HG03139 (cell line): ENCODE data around the gene PEX12.
"Not testable (repeated sequence)": the region's sequence is repeated elsewhere in the genome, so short reads cannot be mapped to it uniquely, and the experiment has no call there.

ENCODE experiments used
- ATAC-seq: cut with Tn5 transposase; IDR thresholded peaks from one replicate; pipeline ENCODE4 v1.9.1; 2021; ENCODE audit not compliant: unreplicated experiment

PEX12 gene

DNA sequence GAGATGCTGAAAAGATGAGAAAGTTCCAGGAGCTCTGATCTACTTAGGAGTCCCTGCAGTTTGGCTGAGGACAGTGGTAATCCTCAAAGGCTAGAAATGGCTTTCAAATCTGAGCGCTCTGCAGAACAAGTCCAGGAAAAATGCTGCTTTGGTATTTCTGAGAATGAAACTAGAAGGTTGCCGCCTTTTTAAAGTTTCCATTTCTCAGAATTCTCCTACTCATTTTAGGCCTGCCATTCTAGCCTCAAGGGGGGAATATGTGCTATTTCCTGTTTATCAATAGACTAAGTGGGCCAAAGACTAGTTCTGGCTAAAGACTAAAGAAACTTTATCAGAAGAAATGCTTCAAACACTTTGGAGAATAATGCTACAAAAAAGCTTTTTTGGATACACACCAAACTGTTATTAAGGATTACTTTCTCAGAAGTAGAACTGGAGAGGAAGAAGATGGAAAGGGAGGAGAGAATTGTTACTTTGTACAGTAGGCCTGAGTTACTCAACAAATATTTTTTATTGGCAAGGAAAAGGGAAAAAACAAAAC, 40.7 kb downstream of the PEX12 start, which contains the start of gene SLFN12L:
SLFN12L (minus strand) TSS at position 78 of the 541 bp plus-strand sequence. CDS start 15,314 bp downstream, outside the sequence.
- ATAC-seq = no peak

DNA sequence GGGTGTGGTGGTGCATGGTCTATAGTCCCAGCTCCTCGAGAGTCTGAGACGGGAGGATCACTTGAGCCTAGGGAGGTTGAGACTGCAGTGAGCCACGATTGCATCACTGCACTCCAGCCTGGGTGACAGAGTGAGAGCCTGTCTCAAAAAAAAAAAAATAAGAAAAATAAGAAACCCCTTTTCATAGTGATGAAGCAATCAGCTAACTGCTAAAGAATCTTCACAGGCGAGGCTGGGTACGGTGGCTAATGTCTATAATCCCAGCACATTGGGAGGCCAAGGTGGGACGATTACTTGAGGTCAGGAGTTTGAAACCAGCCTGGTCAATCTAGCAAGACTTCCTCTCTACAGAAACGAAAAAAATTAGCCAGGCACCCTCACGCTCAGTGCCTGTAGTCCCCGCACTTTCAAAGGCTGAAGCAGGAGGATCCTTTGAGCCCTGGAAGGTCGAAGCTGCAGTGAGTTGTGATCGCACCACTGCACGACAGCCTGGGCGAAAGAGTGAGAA, 41.7 kb downstream of the PEX12 start:
- ATAC-seq = no peak

DNA sequence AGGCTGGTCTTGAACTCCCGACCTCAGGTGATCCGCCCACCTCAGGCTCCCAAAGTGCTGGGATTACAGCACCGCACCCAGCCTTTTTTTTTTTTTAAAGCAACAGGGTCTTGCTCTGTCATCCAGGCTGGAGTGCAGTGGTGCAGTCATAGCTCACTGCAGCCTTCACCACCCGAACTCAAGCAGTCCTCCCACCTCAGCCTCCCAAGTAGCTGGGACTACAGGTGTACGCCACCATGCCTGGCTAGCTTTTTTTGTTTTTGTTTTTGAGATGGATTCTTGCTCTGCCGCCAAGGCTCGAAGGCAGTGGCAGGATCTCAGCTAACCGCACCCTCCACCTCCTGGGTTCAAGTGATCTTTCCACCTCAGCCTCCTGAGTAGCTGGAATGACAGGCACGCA, 43.0 kb downstream of the PEX12 start:
- ATAC-seq = not testable (repeated sequence)

DNA sequence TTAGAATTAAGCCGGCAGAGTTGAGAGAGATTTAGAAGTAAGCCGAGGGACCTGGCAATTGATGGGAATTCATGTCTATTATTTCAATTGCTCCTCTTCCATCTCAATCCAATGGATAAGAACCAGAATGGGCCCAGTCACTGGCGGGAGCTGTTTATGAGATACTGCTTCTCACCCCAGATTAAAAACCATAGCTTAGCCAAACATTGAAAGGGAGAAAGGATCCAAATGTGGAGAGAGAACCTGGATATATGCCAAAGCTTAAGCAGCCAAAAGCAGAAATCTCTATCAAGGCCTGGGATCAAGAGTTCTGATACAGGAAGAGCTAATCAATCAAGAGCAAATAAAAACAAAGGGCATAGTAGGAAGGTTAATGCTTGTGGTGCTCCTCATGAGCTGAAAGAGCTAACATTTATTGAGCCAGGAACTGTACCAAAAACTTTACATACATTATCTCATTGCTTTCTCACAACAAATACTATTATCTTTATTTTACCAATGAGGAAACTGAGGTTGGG, 43.7 kb downstream of the PEX12 start:
- no peak for ATAC-seq

DNA sequence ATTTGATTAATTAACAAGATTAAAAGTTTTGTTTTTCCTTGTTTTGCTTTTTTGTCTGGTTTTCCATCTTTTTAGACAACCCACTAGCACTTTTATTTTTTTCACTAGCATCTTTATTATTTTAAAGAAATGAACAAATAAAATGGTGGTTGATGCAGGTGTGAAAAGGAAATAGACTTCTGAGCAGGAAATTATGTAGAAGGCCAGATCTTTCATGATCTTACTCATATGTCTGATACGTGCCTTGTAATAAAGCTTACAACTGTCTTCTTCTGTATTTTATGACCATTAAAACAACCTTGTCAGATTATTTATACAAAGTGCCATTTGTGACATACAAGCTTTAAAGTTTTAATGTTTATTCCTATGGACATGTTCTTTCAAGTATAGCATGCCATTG, 47.2 kb downstream of the PEX12 start:
- ATAC-seq = no peak

DNA sequence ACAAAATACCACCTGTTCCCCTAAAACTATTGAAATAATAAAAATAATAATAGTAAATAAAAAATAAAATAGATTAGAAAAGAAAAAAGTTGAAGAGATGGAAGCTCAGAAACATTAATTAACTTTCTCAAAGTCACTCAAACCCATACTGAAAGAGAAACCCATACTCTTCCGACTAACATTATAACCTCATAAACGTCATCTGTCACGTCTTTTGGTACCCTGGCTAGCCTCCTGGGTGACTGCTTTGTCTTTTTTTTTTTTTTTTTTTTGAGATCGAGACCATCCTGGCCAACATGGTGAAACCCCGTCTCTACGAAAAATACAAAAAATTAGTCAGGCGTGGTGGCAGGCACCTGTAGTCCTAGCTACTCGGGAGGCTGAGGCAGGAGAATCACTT, 48.5 kb downstream of the PEX12 start:
- no peak for ATAC-seq

DNA sequence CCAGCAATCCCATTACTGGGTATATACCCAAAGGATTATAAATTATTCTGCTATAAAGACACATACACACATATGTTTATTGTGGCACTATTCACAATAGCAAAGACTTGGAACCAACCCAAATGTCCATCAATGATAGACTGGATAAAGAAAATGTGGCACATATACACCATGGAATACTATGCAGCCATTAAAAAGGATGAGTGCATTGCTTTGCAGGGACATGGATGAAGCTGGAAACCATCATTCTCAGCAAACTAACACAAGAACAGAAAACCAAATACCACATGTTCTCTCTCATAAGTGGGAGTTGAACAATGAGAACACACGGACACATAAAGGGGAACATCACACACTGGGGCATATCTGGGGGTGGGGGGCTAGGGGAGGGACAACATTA, 49.0 kb downstream of the PEX12 start:
- not testable (repeated sequence) for ATAC-seq
